ENCODE data around the gene TRPM6. TPM values are rescaled to one million over a fixed set of nuclear protein-coding genes. Genes with fewer than 3 reads are reported as not detected.

Gene TRPM6
- total RNA-seq, 2 experiments from 2014 or later = not detected

DNA sequence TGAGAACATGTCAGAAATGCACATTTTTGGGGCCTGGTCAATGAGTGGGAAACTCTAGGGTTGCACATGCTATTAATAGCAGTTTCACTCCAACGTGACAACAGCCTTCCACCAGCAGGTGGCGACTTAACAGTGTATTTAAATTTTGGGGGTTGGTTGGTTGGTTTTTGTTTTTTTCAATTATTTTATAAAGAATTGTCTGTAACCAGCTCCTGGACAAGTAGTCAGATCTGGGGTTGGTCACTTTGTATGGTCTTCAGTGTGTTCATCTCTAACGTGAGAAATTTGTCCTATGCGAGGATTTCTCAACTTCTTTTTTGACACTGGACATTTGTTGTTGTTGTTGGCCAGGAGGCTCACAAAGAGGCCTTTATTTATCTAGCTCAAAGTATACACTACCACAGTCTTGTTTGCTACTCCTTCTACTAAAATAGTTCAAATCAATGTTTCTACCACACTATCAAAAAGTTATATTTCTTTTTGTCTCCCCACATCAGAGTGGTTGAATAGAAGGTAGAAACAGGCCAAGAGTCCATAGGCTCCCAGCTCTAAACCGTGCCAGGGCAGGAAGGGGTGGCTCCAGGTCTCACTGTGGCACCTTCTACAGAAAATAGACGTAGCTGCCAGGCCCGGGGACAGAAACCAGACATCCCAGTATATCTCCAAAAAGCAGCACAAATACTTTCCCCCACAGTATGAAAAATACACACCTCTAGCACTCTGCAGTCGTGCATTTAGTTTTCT lies 110.4 kb downstream of the TRPM6 start:
- no peaks in the 10 kb centered on the region for H3K9me3 Mint-ChIP-seq
- no peak overlapping the region for H3K27ac Mint-ChIP-seq
- H3K36me3 Mint-ChIP-seq = no peaks in the 10 kb centered on the region
- H3K27me3 Mint-ChIP-seq = peaks cover 8% of the 10 kb centered on the region
- peak; percentile 58 for DNase-seq
- no peaks in the 10 kb centered on the region for H3K4me1 Mint-ChIP-seq
- POLR2A ChIA-PET = no interaction called here
- no peak overlapping the region for H3K4me3 Mint-ChIP-seq
- peak; percentile 54 for ATAC-seq (ENCODE audit: low read depth)

DNA sequence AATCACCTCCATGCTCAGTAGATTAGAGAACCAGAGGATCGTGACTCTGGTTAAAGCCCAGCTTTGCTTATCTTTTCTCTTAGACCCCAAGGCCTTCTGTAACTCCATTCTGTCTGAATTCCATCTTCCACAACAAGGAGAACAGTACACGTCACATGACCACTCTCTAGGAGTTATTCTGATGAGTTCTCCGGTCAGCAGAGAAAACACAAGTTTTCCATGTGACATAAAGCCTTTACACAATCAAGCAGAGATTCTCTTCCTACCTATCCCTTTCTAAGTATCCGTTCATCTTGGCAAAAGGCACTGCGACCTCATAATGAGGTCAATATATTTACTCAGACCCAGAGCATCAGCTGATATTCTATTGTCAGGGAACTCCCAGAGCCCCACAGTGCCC lies 112.3 kb downstream of the TRPM6 start:
- H3K4me1 Mint-ChIP-seq = no peaks in the 10 kb centered on the region
- no peaks in the 10 kb centered on the region for H3K9me3 Mint-ChIP-seq
- no peak for ATAC-seq (ENCODE audit: low read depth)
- no peak for DNase-seq
- no peak overlapping the region for H3K4me3 Mint-ChIP-seq
- H3K27ac Mint-ChIP-seq = no peak overlapping the region
- no peaks in the 10 kb centered on the region for H3K36me3 Mint-ChIP-seq
- POLR2A ChIA-PET = no interaction called here
- no peaks in the 10 kb centered on the region for H3K27me3 Mint-ChIP-seq

DNA sequence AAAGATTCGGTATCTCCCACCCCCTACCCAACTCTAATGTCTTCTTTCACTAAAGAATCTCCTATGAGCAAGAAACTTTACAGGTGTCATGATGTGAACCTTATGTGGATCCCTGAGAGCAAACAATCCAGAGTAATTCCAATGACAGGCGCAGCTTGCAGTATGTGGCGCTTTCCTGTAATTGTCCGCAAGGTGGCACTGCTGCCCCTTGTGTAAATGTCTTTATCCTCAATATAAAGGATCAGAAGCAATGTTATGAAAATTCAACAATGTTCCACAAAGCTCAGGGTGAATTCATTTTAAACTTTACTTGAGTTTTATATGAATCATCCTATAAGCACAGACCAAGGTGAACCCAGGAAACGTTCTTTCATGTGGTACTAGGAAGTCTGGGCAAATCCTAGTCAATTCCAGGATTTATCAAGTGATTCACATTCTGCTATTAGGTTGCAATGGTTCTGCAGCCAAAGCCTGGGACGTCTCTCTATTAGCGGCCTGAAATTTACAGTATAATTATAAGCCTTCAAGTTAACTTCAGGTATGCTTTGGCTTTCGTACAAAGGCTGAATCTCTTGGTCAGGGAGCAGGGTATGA lies 113.7 kb downstream of the TRPM6 start:
- DNase-seq (peak; percentile 55), ATAC-seq (ENCODE audit: low read depth) (no peak)
- H3K27ac Mint-ChIP-seq = no peak overlapping the region
- no peaks in the 10 kb centered on the region for H3K27me3 Mint-ChIP-seq
- POLR2A ChIA-PET = no interaction called here
- H3K4me1 Mint-ChIP-seq = no peaks in the 10 kb centered on the region
- H3K4me3 Mint-ChIP-seq = no peak overlapping the region
- no peaks in the 10 kb centered on the region for H3K9me3 Mint-ChIP-seq
- H3K36me3 Mint-ChIP-seq = no peaks in the 10 kb centered on the region

DNA sequence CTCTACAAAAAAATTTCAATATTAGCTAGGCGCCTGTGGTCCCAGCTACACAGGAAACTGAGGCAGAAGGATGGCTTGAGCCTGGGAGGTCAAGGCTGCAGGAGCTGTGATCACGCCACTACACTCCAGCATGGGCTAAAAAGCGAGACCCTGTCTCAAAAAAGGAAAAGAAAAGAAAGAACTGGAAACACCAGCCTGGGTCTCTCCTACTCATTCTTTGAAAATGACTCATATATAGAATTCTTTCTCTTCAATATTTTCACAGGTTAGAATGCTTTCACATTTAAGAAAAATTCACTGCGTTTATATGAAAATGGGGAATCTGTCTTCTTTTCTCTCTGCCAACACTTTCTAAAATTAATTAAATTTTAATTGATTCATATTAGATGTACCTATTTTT lies 115.6 kb downstream of the TRPM6 start:
- Mint-ChIP-seq H3K4me3 (no peak overlapping the region), H3K27ac (no peak overlapping the region), H3K27me3 (peaks cover 9% of the 10 kb centered on the region), H3K36me3 (no peaks in the 10 kb centered on the region), H3K9me3 (no peaks in the 10 kb centered on the region), H3K4me1 (no peaks in the 10 kb centered on the region)
- DNase-seq (no peak), ATAC-seq (ENCODE audit: low read depth) (no peak)
- POLR2A ChIA-PET = no interaction called here

DNA sequence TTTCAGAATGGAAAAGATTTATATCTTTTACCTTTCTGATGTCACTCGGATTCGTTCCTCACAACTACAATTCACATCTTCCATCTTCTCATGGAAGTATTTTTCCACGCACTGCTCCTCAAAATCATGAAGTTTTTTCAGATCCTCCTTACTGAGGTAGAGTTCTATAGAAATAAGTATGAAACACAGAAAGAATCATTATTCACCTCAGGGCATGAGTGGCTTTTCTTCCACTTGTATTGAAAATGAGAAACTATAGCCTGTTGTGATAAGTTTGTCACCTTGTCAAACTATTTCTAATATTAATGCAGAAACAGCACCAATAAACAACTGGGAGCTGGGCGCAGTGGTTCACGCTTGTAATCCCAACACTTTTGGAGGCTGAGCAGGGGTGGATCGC lies 116.0 kb downstream of the TRPM6 start:
- POLR2A ChIA-PET = no interaction called here
- no peak overlapping the region for H3K27ac Mint-ChIP-seq
- DNase-seq (no peak), ATAC-seq (ENCODE audit: low read depth) (no peak)
- H3K36me3 Mint-ChIP-seq = no peaks in the 10 kb centered on the region
- no peaks in the 10 kb centered on the region for H3K4me1 Mint-ChIP-seq
- no peaks in the 10 kb centered on the region for H3K9me3 Mint-ChIP-seq
- peaks cover 9% of the 10 kb centered on the region for H3K27me3 Mint-ChIP-seq
- H3K4me3 Mint-ChIP-seq = no peak overlapping the region

DNA sequence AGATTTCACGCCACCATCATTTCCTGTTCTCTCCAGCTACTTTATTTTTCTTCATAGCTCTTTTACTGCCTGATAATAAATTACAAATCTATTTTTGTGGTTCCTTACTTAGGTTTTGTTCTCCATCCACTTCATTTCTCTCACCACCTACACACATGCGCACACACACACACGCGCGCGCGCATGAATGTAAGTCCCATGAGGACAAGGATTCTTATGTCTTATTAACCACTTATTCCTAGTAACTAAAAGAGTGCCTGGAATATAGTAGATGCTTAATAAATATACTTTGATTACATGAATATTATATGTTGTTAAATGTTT lies 116.5 kb downstream of the TRPM6 start:
- Mint-ChIP-seq H3K4me1 (no peaks in the 10 kb centered on the region), H3K27me3 (peaks cover 9% of the 10 kb centered on the region), H3K4me3 (no peak overlapping the region), H3K9me3 (no peaks in the 10 kb centered on the region), H3K36me3 (no peaks in the 10 kb centered on the region), H3K27ac (no peak overlapping the region)
- no peak for ATAC-seq (ENCODE audit: low read depth)
- POLR2A ChIA-PET = no interaction called here
- no peak for DNase-seq

DNA sequence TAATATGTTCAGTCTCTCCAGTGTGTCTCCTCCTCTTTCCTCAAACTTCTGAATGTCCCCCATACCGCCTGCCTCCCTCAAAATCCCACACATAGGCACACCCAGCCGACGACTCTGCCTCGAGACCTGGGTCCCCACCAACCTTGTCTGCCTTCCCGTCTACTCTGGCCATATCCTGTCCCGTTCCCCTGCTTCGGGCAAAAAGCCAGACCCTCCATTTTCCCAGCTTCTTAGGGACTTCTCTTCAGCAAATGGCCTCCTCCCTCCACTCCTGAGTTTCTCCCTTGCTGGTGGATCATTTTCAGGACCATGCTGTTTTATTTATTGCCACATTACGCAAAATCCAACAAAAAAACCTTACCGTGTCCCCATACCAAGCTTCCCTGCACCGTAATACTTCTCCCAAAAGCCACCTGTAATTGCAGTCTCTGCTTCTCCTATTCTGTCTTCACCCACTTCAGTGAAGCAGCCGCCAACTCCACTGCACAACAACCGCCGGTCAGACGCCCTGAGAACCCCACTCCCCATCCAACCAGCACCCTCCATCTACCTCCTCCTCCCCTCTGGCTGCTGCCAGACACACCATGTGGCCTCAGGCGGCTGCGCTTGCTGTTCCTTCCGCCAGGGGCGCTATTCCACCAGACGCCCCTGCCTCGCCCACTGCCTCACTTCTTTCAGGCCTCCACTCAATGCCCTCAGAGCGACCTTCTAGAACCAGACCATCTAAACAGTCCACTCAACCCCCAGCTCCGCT lies 117.0 kb downstream of the TRPM6 start:
- Mint-ChIP-seq H3K9me3 (no peaks in the 10 kb centered on the region), H3K4me1 (no peaks in the 10 kb centered on the region), H3K4me3 (no peak overlapping the region), H3K36me3 (no peaks in the 10 kb centered on the region), H3K27ac (no peak overlapping the region), H3K27me3 (peaks cover 9% of the 10 kb centered on the region)
- DNase-seq (peak; percentile 39), ATAC-seq (ENCODE audit: low read depth) (peak; percentile 42)
- POLR2A ChIA-PET = no interaction called here

DNA sequence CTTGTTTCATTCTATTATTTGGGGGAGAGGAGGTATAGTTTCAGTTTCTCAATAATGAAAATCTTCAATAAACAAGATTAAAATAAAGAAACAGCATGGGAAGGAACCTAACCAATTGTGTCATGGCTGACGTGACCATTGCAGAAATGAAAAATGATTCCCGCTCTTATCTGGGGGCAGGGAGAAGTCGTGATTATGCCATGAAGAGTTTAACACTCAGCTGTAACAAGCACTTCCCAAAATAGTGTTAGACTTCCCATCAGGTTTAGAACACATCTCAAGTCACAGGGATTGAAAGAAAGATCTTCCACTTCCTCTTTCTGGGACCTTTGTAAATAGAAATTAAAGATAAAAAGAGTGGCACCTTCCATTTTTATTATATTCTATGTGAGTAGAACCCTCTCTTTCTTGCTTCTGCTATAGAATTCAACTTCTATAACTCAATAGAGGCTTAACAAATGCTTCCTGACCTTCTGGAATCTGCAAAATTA lies 122.2 kb downstream of the TRPM6 start:
- POLR2A ChIA-PET = no interaction called here
- H3K36me3 Mint-ChIP-seq = no peaks in the 10 kb centered on the region
- ATAC-seq (ENCODE audit: low read depth) (no peak), DNase-seq (no peak)
- H3K9me3 Mint-ChIP-seq = no peaks in the 10 kb centered on the region
- H3K4me1 Mint-ChIP-seq = no peaks in the 10 kb centered on the region
- no peak overlapping the region for H3K4me3 Mint-ChIP-seq
- H3K27ac Mint-ChIP-seq = no peak overlapping the region
- peaks cover 18% of the 10 kb centered on the region for H3K27me3 Mint-ChIP-seq

DNA sequence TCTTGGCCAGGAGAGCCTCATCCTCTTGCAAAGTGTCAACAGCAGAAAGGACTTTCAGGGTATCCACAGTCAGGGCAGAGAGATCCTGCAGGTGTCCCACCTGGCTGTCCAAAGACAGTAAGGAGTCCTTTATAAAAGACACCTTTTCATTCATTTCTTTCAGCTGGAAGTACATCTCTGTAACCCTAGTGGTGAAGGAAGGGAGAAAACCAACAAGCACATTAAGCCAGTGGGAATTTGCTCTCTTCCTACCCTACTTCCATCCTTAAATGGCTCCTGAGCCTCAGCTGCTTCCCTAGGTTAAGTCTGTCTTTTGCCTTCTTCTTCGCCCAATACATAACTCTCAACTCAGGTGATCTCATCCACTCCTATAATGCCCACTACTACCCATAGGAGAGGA lies 124.8 kb downstream of the TRPM6 start:
- no peak for DNase-seq
- no peak for ATAC-seq (ENCODE audit: low read depth)
- Mint-ChIP-seq H3K27me3 (peaks cover 10% of the 10 kb centered on the region), H3K9me3 (no peaks in the 10 kb centered on the region), H3K27ac (no peak overlapping the region), H3K4me3 (no peak overlapping the region), H3K4me1 (no peaks in the 10 kb centered on the region), H3K36me3 (no peaks in the 10 kb centered on the region)
- POLR2A ChIA-PET = no interaction called here

DNA sequence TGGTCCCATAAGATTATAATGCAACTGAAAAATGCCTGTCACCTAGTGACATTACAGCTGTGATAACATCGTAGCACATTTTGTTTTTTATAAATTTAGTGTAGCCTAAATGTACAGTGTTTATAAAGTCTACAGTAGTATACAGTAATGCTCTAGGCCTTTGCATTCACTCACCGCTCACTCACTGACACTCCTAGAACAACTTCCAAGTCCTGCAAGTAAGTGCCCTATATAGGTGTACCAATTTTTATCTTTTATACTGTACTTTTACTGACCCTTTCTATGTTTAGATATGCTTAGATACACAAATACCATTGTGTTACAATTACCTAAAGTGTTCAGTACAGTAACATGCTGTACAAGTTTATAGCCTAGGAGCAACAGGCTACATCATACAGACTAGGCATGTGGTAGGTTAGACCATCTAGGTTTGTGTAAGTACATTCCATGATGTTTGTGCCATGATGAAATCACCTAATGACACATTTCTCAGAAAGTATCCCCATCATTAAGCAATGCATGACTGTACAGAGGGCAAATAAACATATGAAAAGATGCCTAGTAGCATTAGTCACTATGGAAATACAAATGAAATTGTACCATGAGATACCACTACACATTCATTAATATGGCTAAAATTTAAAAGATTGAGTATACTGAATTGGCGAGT lies 127.6 kb downstream of the TRPM6 start:
- Mint-ChIP-seq H3K4me1 (no peaks in the 10 kb centered on the region), H3K9me3 (no peaks in the 10 kb centered on the region), H3K4me3 (no peak overlapping the region), H3K36me3 (no peaks in the 10 kb centered on the region), H3K27ac (no peak overlapping the region), H3K27me3 (peaks cover 12% of the 10 kb centered on the region)
- ATAC-seq (ENCODE audit: low read depth) = no peak
- POLR2A ChIA-PET = no interaction called here
- no peak for DNase-seq

DNA sequence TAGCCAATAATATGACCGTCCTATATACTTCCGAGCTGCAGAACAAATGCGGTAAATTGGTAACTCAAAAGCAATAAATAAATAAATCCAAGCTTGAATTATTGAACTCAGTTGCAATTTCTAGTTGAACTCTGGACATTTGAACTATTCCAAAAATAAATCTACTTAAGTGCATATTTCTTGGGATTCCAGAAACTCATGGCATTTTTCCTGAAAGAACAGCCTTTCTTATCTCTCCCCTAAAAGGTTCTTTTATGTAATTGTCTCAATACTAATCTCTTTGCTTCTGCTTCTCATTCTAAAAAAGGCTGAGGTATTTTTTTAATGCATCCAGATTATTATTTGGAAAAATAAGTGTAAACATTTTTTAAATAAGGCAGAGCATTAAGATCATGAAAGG lies 131.7 kb downstream of the TRPM6 start:
- no peak overlapping the region for H3K4me3 Mint-ChIP-seq
- DNase-seq (no peak), ATAC-seq (ENCODE audit: low read depth) (no peak)
- POLR2A ChIA-PET = no interaction called here
- no peaks in the 10 kb centered on the region for H3K4me1 Mint-ChIP-seq
- H3K36me3 Mint-ChIP-seq = no peaks in the 10 kb centered on the region
- peaks cover 5% of the 10 kb centered on the region for H3K27me3 Mint-ChIP-seq
- no peak overlapping the region for H3K27ac Mint-ChIP-seq
- no peaks in the 10 kb centered on the region for H3K9me3 Mint-ChIP-seq

DNA sequence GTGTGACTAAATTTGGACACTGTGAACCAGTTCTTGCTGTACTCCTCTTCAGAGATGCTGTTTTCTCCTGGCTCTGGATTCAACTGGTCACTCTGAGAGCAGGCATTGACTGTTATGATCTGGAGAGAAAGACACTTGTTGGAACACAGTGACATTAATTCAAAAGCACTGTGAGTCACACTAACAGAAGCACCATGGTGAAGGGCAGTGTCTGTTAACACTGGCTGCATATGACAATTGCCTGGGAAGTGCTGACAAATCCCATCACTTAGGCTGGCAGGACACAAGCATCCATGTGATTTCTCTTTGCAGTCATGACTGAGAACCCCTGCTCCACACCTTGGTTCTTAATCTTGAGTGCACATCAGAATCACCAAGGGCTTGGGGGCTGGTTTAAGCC lies 132.4 kb downstream of the TRPM6 start:
- H3K9me3 Mint-ChIP-seq = no peaks in the 10 kb centered on the region
- no peaks in the 10 kb centered on the region for H3K36me3 Mint-ChIP-seq
- ATAC-seq (ENCODE audit: low read depth) (no peak), DNase-seq (no peak)
- H3K4me1 Mint-ChIP-seq = no peaks in the 10 kb centered on the region
- H3K4me3 Mint-ChIP-seq = no peak overlapping the region
- POLR2A ChIA-PET = no interaction called here
- H3K27me3 Mint-ChIP-seq = peaks cover 3% of the 10 kb centered on the region
- H3K27ac Mint-ChIP-seq = no peak overlapping the region

DNA sequence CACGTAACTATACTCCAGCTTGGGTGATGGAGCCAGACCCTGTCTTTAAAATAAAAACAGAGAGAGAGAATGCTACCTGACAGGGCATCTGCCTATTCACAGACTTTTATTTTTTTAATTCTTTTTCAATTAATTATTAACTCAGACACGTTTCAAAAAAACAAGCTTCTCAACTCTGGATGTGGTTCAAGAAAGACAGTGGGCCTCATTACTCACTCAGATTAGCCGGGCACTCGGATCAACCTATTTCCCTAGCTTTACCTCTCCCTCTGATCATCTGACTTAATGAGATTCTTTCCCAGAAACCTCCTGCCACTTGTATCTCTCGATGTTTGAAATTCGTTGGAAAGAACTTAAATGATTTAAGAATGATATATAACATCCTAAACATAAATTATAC lies 134.1 kb downstream of the TRPM6 start:
- ATAC-seq (ENCODE audit: low read depth) = no peak

DNA sequence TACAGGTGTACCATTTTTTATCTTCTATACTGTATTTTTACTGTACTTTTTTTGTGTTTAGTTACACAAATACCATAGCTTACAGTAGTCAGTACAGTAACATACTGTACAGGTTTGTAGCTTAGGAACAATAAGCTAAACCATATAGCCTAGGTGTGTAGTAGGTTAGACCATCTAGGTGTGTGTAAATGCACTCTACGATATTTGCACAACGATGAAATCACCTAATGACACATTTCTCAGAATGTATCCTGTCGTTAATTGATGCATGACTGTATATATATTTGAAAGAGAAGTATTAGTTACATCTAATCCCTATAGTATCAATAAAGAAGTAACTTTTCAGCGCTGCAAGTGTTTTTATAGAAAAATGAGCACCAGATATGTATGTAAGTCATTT lies 138.8 kb downstream of the TRPM6 start:
- peaks cover 2% of the 10 kb centered on the region for H3K27me3 Mint-ChIP-seq
- no peak overlapping the region for H3K4me3 Mint-ChIP-seq
- ATAC-seq (ENCODE audit: low read depth) (no peak), DNase-seq (no peak)
- no peaks in the 10 kb centered on the region for H3K36me3 Mint-ChIP-seq
- no peaks in the 10 kb centered on the region for H3K4me1 Mint-ChIP-seq
- no peaks in the 10 kb centered on the region for H3K9me3 Mint-ChIP-seq
- POLR2A ChIA-PET = no interaction called here
- no peak overlapping the region for H3K27ac Mint-ChIP-seq

More for the DNA sequence above, 134.1 kb downstream of the TRPM6 start:
- no peak for DNase-seq
- Mint-ChIP-seq H3K9me3 (no peaks in the 10 kb centered on the region), H3K4me1 (no peaks in the 10 kb centered on the region), H3K27ac (no peak overlapping the region), H3K4me3 (no peak overlapping the region), H3K27me3 (peaks cover 4% of the 10 kb centered on the region), H3K36me3 (no peaks in the 10 kb centered on the region)
- POLR2A ChIA-PET = no interaction called here

All from activated naive CD8-positive, alpha-beta T cell treated with anti-CD3 and anti-CD28 coated beads, Interleukin-2, amount 10 ng/mL, durations not matched to agents 7 days and 5 days (primary cell).